Right atrium auricular region (tissue), 2 donors: Measurements from ENCODE around the gene USPL1. TPM values are rescaled to one million over a fixed set of nuclear protein-coding genes. Genes with fewer than 3 reads are reported as not detected.

Experiments used
- DNase-seq: peaks from one replicate; pipeline ENCODE4 v3.0.0-alpha.2; 2019; ENCODE audit warnings: low spot score
- H3K27ac ChIP-seq, 2 donors: fragments of 200-600 bp; sonication (generic); 1 replicate in 1 of 2; 2 replicates in 1 of 2; pipeline ENCODE4 v1.5.1; 2016 to 2019
- H3K27me3 ChIP-seq, 2 donors: fragments of 200-600 bp; sonication (generic); one replicate each; pipeline versions ENCODE4 v1.5.1 to v1.6.0; 2017 to 2019
- H3K36me3 ChIP-seq: fragments of 200-600 bp; sonication (generic); one replicate; pipeline ENCODE4 v1.5.1; 2016
- H3K4me1 ChIP-seq, 2 donors: fragments of 200-600 bp; sonication (generic); one replicate each; pipeline versions ENCODE4 v1.5.1 to v1.6.0; 2017 to 2019
- H3K4me3 ChIP-seq, 2 donors: fragments of 200-600 bp; sonication (generic); 1 replicate in 1 of 2; 2 replicates in 1 of 2; pipeline ENCODE4 v1.5.1; 2017 to 2019; ENCODE audit warnings: mild to moderate bottlenecking in 1 of 2, moderate library complexity in 1 of 2
- H3K9me3 ChIP-seq, 2 donors: fragments of 200-600 bp; sonication (generic); one replicate each; pipeline ENCODE4 v1.5.1; 2019
- total RNA-seq, 2 donors: library from RNA; depleted of rRNA; stranded (reverse); fragments of >200 nt; gene quantifications; one replicate each; pipeline ENCODE4 v1.1.0, GENCODE V29; 2016
- TF ChIP-seq, protein P1 (sequence below), 2 donors: fragments of 200-600 bp; sonication (generic); IDR thresholded peaks; one replicate each; pipeline ENCODE4 v1.5.1; 2019; ENCODE audit warnings: antibody characterized with exemption in 2 of 2

USPL1 gene
- total RNA-seq, 2 donors from 2014 or later, result 13.5 to 15.8 TPM

DNA sequence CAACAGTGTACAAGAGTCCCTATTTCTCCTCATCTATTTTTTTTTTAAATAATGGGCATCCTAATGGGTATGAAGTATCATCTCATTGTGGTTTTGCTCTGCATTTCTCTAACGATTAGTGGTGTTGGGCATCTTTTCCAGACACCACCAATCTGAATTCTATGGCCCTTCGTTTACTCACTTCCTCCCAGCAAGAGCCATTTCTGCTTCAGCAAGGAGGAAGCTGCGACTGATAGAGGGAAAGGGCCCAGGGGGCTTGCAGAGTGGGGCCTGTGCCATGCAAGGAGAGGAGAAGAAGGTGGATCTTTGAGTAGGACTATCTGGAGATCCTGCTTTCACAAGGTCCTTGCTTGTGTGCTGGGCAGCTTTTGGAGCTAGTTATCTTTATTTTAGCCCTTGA is 58.0 kb downstream of the USPL1 start:
- Histone ChIP-seq H3K27me3 (no peaks in the 10 kb centered on the region), H3K9me3 (no peaks in the 10 kb centered on the region), H3K4me3 (no peak overlapping the region), H3K27ac (no peak overlapping the region), H3K4me1 (peaks cover 0 to 10% of the 10 kb centered on the region in 2 donors), H3K36me3 (no peaks in the 10 kb centered on the region)
- TF ChIP-seq, protein P1, sequence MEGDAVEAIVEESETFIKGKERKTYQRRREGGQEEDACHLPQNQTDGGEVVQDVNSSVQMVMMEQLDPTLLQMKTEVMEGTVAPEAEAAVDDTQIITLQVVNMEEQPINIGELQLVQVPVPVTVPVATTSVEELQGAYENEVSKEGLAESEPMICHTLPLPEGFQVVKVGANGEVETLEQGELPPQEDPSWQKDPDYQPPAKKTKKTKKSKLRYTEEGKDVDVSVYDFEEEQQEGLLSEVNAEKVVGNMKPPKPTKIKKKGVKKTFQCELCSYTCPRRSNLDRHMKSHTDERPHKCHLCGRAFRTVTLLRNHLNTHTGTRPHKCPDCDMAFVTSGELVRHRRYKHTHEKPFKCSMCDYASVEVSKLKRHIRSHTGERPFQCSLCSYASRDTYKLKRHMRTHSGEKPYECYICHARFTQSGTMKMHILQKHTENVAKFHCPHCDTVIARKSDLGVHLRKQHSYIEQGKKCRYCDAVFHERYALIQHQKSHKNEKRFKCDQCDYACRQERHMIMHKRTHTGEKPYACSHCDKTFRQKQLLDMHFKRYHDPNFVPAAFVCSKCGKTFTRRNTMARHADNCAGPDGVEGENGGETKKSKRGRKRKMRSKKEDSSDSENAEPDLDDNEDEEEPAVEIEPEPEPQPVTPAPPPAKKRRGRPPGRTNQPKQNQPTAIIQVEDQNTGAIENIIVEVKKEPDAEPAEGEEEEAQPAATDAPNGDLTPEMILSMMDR (IDR thresholded peaks at IDR 0.05), result no peak
- no peak for DNase-seq

DNA sequence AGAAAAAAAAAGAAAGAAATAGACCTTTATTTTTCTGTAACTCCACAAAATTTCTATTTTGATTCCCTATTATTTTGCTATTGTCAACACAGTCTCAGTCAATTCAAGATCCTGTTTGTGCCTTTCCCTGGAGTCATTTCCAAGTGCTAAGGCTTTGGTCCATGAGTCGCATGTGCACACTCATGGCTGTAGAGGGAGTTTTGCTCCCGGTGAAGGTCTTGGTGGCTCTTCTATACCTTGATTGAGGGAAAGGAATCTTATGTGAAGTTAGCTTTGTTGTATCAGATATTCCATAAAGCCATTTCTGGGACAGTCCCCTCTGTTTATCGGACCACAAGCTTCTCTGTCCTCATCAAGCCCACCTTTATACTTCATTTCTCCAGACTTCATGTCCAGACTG is 59.0 kb downstream of the USPL1 start:
- Histone ChIP-seq H3K36me3 (no peaks in the 10 kb centered on the region), H3K27ac (no peak overlapping the region), H3K4me3 (no peak overlapping the region), H3K27me3 (no peaks in the 10 kb centered on the region), H3K4me1 (peaks cover 0 to 10% of the 10 kb centered on the region in 2 donors), H3K9me3 (no peaks in the 10 kb centered on the region)
- TF ChIP-seq, protein P1 (IDR thresholded peaks at IDR 0.05), result no peak
- DNase-seq, result no peak

DNA sequence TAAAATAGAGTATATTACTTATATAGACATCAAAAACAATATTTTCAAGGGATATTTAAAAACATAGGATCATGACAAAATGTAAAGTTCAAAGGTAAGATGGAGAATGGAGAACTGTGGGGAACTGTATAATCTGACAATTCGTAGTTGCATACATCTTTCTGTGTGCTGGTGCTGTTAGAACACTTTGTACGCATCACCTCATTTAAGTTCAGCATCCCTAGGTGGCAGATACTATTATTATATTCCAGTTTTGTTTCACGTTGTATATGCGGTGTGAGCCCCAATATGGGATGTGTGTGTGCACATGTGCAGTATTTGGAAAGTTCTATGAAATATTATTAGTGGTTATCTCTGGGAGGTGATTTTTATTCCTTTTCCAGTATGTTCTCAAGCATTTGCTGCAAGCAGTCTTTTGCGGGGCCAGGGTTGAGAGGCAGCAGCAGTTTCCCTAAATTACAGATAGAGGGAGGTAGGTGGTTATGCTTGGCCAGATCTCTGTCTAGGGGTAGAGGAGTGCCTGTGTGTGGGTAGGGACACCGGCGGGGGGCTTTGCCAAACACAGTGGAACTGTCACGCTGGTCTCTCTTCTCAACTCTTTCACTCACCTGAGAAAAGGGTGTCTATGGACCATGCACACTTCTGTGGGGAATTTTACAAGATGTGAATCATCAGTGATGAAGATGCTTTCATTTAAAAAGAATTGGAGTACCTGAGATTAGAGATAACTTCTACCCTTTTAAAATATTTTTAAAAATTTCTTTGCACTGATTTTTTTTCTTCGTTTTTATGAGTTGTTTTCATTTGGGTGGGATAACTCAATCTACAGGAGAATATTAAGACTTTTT is 62.0 kb downstream of the USPL1 start:
- Histone ChIP-seq H3K27me3 (no peaks in the 10 kb centered on the region), H3K4me3 (no peak overlapping the region), H3K9me3 (no peaks in the 10 kb centered on the region), H3K4me1 (no peaks in the 10 kb centered on the region), H3K36me3 (no peaks in the 10 kb centered on the region), H3K27ac (no peak overlapping the region)
- DNase-seq, result no peak
- TF ChIP-seq, protein P1 (IDR thresholded peaks at IDR 0.05), result peak in 1 of 2 donors; percentile 73

DNA sequence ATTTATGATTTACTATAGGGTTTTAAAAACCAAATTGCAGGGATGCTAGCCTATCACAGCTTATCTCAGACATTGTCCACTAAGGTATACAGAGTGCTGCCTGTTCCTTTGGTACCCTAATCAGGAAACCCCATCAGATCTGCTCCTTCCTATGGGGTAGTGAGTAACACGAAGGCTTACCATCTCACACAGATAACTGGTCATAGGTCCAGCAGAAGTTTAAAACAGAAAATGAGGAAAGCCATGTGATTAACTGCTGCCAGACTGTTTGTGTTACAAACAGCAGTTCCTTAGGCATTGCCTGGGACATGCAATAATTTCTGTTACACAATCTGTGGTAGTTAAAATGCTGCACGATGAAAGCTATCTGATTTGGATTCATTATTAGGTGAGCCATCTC is 64.1 kb downstream of the USPL1 start:
- Histone ChIP-seq H3K27ac (no peak overlapping the region), H3K4me3 (no peak overlapping the region), H3K36me3 (no peaks in the 10 kb centered on the region), H3K4me1 (no peaks in the 10 kb centered on the region), H3K9me3 (no peaks in the 10 kb centered on the region), H3K27me3 (no peaks in the 10 kb centered on the region)
- TF ChIP-seq, protein P1 (IDR thresholded peaks at IDR 0.05), result no peak
- DNase-seq, result no peak

DNA sequence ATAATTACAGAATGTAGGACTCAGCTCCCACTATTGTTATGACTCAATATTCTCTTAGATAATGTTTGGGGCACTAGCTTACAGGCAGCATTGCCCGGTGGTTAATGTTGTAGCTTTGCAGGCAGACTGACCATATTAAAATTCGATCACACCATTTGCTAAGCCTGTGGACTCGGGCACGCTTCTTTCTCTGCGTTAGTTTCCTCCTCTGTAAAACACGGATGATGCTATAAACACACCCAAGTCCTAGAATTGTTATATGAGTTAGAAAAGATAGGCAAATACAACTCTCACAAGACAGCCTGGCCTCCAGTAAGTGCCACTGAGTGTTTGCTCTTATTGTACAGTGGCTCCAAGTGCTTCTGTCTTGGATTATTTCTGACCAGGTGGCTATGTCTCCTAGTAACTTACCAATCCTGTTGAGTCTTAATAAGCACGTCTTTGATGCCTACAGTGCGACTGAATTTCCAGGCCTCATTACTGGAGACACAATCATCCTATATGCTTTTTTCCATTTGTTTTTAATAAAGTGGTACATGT is 67.7 kb downstream of the USPL1 start:
- H3K36me3 ChIP-seq, result no peaks in the 10 kb centered on the region
- no peak overlapping the region for H3K4me3 ChIP-seq
- TF ChIP-seq, protein P1 (IDR thresholded peaks at IDR 0.05), result no peak
- H3K4me1 ChIP-seq, result no peaks in the 10 kb centered on the region
- no peak for DNase-seq
- H3K27me3 ChIP-seq, result no peaks in the 10 kb centered on the region
- no peaks in the 10 kb centered on the region for H3K9me3 ChIP-seq
- no peak overlapping the region for H3K27ac ChIP-seq
